ENCODE data around the gene NCK2.

DNA sequence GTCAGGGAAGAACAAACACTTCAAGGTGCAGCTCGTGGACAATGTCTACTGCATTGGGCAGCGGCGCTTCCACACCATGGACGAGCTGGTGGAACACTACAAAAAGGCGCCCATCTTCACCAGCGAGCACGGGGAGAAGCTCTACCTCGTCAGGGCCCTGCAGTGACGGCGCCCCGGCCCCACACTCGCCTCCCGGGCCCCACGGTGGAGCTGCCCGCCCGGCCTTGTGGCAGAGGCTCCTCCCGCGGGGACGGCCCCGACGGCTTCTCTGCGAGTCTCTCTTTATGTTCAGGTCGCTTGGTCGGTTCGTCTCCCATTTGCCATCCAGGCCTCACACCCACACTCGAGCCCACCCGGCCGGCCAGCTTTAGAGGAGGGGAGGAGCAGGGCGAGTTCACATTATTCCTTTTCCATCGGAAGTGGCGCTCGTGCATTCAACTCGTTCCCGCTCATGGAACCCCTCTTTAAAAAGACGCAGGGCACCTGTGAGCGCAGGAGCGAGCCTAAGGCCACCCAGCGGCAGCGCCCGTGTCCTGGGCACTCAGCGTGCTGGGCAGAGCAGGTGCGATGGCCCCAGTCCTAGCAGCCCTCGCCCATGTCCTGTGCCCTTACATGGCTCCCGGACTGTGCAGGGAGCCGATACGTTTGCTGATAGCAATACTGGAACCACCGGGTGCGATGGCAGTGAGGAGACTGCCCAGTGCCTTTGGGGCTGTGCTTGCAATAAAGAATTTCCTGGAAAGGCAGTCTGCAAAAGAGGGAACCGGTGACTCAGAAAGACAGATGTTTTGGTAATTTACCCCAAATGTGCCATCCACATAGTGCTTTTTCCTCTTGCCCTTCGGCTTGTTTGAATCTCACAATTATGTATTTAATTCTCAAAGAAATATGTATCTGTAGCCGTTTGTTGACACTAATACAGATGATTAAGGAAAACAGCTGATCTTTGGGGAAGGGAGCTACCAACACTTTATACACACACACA is 148.6 kb downstream of the NCK2 start:
- TF ChIP-seq, protein P1, sequence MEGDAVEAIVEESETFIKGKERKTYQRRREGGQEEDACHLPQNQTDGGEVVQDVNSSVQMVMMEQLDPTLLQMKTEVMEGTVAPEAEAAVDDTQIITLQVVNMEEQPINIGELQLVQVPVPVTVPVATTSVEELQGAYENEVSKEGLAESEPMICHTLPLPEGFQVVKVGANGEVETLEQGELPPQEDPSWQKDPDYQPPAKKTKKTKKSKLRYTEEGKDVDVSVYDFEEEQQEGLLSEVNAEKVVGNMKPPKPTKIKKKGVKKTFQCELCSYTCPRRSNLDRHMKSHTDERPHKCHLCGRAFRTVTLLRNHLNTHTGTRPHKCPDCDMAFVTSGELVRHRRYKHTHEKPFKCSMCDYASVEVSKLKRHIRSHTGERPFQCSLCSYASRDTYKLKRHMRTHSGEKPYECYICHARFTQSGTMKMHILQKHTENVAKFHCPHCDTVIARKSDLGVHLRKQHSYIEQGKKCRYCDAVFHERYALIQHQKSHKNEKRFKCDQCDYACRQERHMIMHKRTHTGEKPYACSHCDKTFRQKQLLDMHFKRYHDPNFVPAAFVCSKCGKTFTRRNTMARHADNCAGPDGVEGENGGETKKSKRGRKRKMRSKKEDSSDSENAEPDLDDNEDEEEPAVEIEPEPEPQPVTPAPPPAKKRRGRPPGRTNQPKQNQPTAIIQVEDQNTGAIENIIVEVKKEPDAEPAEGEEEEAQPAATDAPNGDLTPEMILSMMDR (conservative IDR thresholded peaks at IDR 0.05; ENCODE audit: low read depth, low read length): no peak
- TF ChIP-seq NFE2L2 (IDR thresholded peaks at IDR 0.05; ENCODE audit: low read depth, low read length): no peak

All from IMR-90 (cell line).